ENCODE results near the gene NEXN.

DNA sequence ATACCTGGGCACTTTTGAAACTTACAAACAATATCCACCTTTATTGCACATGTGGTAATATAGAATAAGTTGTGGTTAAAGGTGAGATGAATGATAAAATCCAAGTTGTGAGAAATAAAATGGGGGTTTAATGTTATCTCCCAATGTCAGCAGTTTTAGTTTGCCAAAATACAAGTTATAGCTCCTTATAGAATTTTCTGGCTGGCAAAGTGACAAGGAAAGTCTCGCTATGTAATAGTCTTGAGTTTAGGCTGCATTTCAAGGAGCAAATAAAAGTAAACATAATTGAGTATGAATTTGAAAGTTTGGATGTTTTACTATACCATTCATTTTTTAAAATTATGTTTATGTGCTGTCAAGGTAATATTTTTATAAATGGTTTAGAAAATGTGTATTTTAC, 15.0 kb upstream of the NEXN start:
- TF ChIP-seq, protein P1, sequence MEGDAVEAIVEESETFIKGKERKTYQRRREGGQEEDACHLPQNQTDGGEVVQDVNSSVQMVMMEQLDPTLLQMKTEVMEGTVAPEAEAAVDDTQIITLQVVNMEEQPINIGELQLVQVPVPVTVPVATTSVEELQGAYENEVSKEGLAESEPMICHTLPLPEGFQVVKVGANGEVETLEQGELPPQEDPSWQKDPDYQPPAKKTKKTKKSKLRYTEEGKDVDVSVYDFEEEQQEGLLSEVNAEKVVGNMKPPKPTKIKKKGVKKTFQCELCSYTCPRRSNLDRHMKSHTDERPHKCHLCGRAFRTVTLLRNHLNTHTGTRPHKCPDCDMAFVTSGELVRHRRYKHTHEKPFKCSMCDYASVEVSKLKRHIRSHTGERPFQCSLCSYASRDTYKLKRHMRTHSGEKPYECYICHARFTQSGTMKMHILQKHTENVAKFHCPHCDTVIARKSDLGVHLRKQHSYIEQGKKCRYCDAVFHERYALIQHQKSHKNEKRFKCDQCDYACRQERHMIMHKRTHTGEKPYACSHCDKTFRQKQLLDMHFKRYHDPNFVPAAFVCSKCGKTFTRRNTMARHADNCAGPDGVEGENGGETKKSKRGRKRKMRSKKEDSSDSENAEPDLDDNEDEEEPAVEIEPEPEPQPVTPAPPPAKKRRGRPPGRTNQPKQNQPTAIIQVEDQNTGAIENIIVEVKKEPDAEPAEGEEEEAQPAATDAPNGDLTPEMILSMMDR (IDR thresholded peaks at IDR 0.05; ENCODE audit: insufficient read depth, low read depth, low read length), result no peak
- no peak for TF ChIP-seq EZH2 (IDR thresholded peaks at IDR 0.05; ENCODE audit: insufficient read depth, low read length)
